NB4 (cell line): ENCODE measurements around the gene ZNF644.

Experiments used
- CTCF ChIP-seq: IDR thresholded peaks from one replicate; pipeline ENCODE4 v1.5.1; 2012; ENCODE audit warnings: low read depth, low read length
- MAX ChIP-seq: IDR thresholded peaks from 2 replicates; pipeline ENCODE4 v1.6.1; 2011; ENCODE audit warnings: low read depth, low read length
- POLR2A ChIP-seq: IDR thresholded peaks from 2 replicates; pipeline ENCODE4 v1.6.1; 2011; ENCODE audit warnings: mild to moderate bottlenecking; ENCODE audit not compliant: insufficient read length; ENCODE audit errors: extremely low read depth

GRCh38 chr1:90977522-90977921 lies 44.3 kb downstream of the ZNF644 start:
- TF ChIP-seq CTCF (no peak), POLR2A (no peak), MAX (no peak)
